H9 (cell line): Measurements from ENCODE around the gene PRR33. TPM values are rescaled to one million over a fixed set of nuclear protein-coding genes. Genes with fewer than 3 reads are reported as not detected.

Experiments
- DNase-seq: peaks from one replicate; pipeline ENCODE4 v3.0.0-alpha.2; 2017
- H2AFZ ChIP-seq: one replicate; pipeline ENCODE4 v1.6.1; 2013; ENCODE audit warnings: mild to moderate bottlenecking, low read length, control low read depth, moderate library complexity
- H2AK5ac ChIP-seq: 2 replicates; pipeline ENCODE4 v1.6.1; 2013; ENCODE audit warnings: low read length, control low read depth, mixed read lengths; ENCODE audit not compliant: insufficient read length
- H2BK120ac ChIP-seq: one replicate; pipeline ENCODE4 v1.6.1; 2013; ENCODE audit warnings: low read depth, mild to moderate bottlenecking, low read length, control low read depth, inconsistent platforms; ENCODE audit not compliant: poor library complexity, severe bottlenecking
- H2BK12ac ChIP-seq: 2 replicates; pipeline ENCODE4 v1.6.1; 2013; ENCODE audit warnings: low read length, control low read depth, mixed read lengths, low read depth; ENCODE audit not compliant: insufficient read length
- H2BK15ac ChIP-seq: 2 replicates; pipeline ENCODE4 v1.6.1; 2013; ENCODE audit warnings: low read depth, low read length, control low read depth
- H2BK20ac ChIP-seq: one replicate; pipeline ENCODE4 v1.6.1; 2013; ENCODE audit warnings: low read depth, mild to moderate bottlenecking, low read length, control low read depth, inconsistent platforms; ENCODE audit not compliant: poor library complexity, severe bottlenecking
- H2BK5ac ChIP-seq: 2 replicates; pipeline ENCODE4 v1.6.1; 2013; ENCODE audit warnings: low read length, control low read depth, mixed read lengths; ENCODE audit not compliant: insufficient read length
- H3K14ac ChIP-seq: 2 replicates; pipeline ENCODE4 v1.6.1; 2013; ENCODE audit warnings: low read length, control low read depth; ENCODE audit not compliant: insufficient read depth
- H3K18ac ChIP-seq: 2 replicates; pipeline ENCODE4 v1.6.1; 2013; ENCODE audit warnings: low read depth, mild to moderate bottlenecking, mixed read lengths, low read length, control low read depth; ENCODE audit not compliant: insufficient read length
- H3K23ac ChIP-seq: 2 replicates; pipeline ENCODE4 v1.6.1; 2013; ENCODE audit warnings: low read length, control low read depth, mixed read lengths, low read depth; ENCODE audit not compliant: insufficient read length
- H3K23me2 ChIP-seq: 2 replicates; pipeline ENCODE4 v1.6.1; 2013; ENCODE audit warnings: low read depth, mild to moderate bottlenecking, mixed read lengths, low read length, control low read depth; ENCODE audit not compliant: insufficient read length, poor library complexity, severe bottlenecking
- H3K27ac ChIP-seq: 2 replicates; pipeline ENCODE4 v1.5.1; 2013; ENCODE audit warnings: low read length, control low read depth, mixed read lengths, low read depth; ENCODE audit not compliant: insufficient read length
- H3K27me3 ChIP-seq: 2 replicates; pipeline ENCODE4 v1.6.1; 2013; ENCODE audit warnings: low read length, control low read depth, inconsistent platforms; ENCODE audit not compliant: insufficient read depth
- H3K4ac ChIP-seq: 2 replicates; pipeline ENCODE4 v1.6.1; 2013; ENCODE audit warnings: low read depth, mild to moderate bottlenecking, control low read depth, inconsistent platforms, low read length, moderate library complexity
- H3K4me1 ChIP-seq: 2 replicates; pipeline ENCODE4 v1.6.1; 2013; ENCODE audit warnings: low read length, control low read depth, inconsistent platforms; ENCODE audit not compliant: insufficient read depth
- H3K4me2 ChIP-seq: 2 replicates; pipeline ENCODE4 v1.6.1; 2013; ENCODE audit warnings: low read length, control low read depth, mixed read lengths; ENCODE audit not compliant: insufficient read length, insufficient read depth
- H3K56ac ChIP-seq: 2 replicates; pipeline ENCODE4 v1.6.1; 2013; ENCODE audit warnings: low read depth, mild to moderate bottlenecking, mixed read lengths, low read length, control low read depth; ENCODE audit not compliant: insufficient read length
- H3K79me1 ChIP-seq: 2 replicates; pipeline ENCODE4 v1.6.1; 2013; ENCODE audit warnings: low read depth, mild to moderate bottlenecking, moderate library complexity, low read length, control low read depth, inconsistent platforms; ENCODE audit not compliant: insufficient read depth, poor library complexity, severe bottlenecking
- H3K79me2 ChIP-seq: 2 replicates; pipeline ENCODE4 v1.6.1; 2013; ENCODE audit warnings: low read length, control low read depth, inconsistent platforms; ENCODE audit not compliant: insufficient read depth
- H3K9ac ChIP-seq: 2 replicates; pipeline ENCODE4 v1.6.1; 2013; ENCODE audit warnings: low read length, control low read depth, mixed read lengths; ENCODE audit not compliant: insufficient read length; ENCODE audit errors: extremely low read depth
- H3K9me3 ChIP-seq: one replicate; pipeline ENCODE4 v1.6.1; 2013; ENCODE audit warnings: low read depth, low read length, inconsistent platforms; ENCODE audit not compliant: control insufficient read depth
- H3T11ph ChIP-seq: one replicate; pipeline ENCODE4 v1.6.1; 2013; ENCODE audit warnings: mild to moderate bottlenecking, low read length, control low read depth, inconsistent platforms
- H4K20me1 ChIP-seq: one replicate; pipeline ENCODE4 v1.6.1; 2013; ENCODE audit not compliant: control insufficient read depth, insufficient read length, insufficient read depth
- H4K5ac ChIP-seq: 2 replicates; pipeline ENCODE4 v1.6.1; 2013; ENCODE audit warnings: low read depth, mild to moderate bottlenecking, mixed read lengths, low read length, control low read depth; ENCODE audit not compliant: insufficient read length
- H4K8ac ChIP-seq: replicated peaks from 2 replicates; pipeline ENCODE4 v1.6.1; 2013; ENCODE audit warnings: low read length, control low read depth, mixed read lengths, low read depth; ENCODE audit not compliant: insufficient read length
- H4K91ac ChIP-seq: 2 replicates; pipeline ENCODE4 v1.6.1; 2013; ENCODE audit warnings: low read depth, mild to moderate bottlenecking, moderate library complexity, mixed read lengths, low read length, control low read depth; ENCODE audit not compliant: insufficient read length
- H3K27ac Mint-ChIP-seq, 3 experiments: 2 replicates in 2 of 3; 3 replicates in 1 of 3; pipeline ENCODE4 v1.8.0; 2020 to 2021; ENCODE audit warnings: mixed read lengths in 3 of 3, mild to moderate bottlenecking in 1 of 3, moderate library complexity in 1 of 3
- H3K27me3 Mint-ChIP-seq: 2 replicates; pipeline ENCODE4 v1.8.0; 2021; ENCODE audit warnings: low read depth, mild to moderate bottlenecking, moderate library complexity, mixed read lengths
- H3K36me3 Mint-ChIP-seq, 3 experiments: 2 replicates in 2 of 3; 3 replicates in 1 of 3; pipeline ENCODE4 v1.8.0; 2020 to 2021; ENCODE audit warnings: low read depth in 3 of 3, mixed read lengths in 3 of 3; ENCODE audit not compliant: insufficient read depth in 1 of 3
- H3K4me1 Mint-ChIP-seq, 2 experiments: 2 replicates each; pipeline ENCODE4 v1.8.0; 2020; ENCODE audit warnings: mixed read lengths in 2 of 2
- H3K4me3 Mint-ChIP-seq, 2 experiments: 2 replicates in 1 of 2; 3 replicates in 1 of 2; pipeline ENCODE4 v1.8.0; 2020 to 2021; ENCODE audit warnings: mild to moderate bottlenecking in 2 of 2, mixed read lengths in 2 of 2, moderate library complexity in 1 of 2
- H3K9me3 Mint-ChIP-seq, 2 experiments: 2 replicates in 1 of 2; 3 replicates in 1 of 2; pipeline ENCODE4 v1.8.0; 2020; ENCODE audit warnings: mild to moderate bottlenecking in 2 of 2, mixed read lengths in 2 of 2, moderate library complexity in 1 of 2
- WGBS: extraction: QIAGEN DNeasy Blood & Tissue Kit; methylation state at CpG from one replicate; pipeline ENCODE4 v1.1.7; 2013; ENCODE audit warnings: missing lambda C conversion rate, low lambda C conversion rate, mixed read lengths; ENCODE audit not compliant: insufficient read length; ENCODE audit errors: extremely low coverage; 5-methylcytosine and 5-hydroxymethylcytosine counted together
- total RNA-seq: library from RNA; stranded (reverse); gene quantifications from 2 replicates; pipeline ENCODE4 v1.2.1, GENCODE V29; 2021
- TF ChIP-seq, protein P1 (sequence below): fragments of 200-600 bp; sonication (generic); conservative IDR thresholded peaks from 3 replicates; pipeline ENCODE4 v1.8.0; 2021; ENCODE audit warnings: antibody characterized with exemption, mild to moderate bottlenecking

Gene PRR33
- total RNA-seq, 1 experiment from 2014 or later, result not detected

DNA sequence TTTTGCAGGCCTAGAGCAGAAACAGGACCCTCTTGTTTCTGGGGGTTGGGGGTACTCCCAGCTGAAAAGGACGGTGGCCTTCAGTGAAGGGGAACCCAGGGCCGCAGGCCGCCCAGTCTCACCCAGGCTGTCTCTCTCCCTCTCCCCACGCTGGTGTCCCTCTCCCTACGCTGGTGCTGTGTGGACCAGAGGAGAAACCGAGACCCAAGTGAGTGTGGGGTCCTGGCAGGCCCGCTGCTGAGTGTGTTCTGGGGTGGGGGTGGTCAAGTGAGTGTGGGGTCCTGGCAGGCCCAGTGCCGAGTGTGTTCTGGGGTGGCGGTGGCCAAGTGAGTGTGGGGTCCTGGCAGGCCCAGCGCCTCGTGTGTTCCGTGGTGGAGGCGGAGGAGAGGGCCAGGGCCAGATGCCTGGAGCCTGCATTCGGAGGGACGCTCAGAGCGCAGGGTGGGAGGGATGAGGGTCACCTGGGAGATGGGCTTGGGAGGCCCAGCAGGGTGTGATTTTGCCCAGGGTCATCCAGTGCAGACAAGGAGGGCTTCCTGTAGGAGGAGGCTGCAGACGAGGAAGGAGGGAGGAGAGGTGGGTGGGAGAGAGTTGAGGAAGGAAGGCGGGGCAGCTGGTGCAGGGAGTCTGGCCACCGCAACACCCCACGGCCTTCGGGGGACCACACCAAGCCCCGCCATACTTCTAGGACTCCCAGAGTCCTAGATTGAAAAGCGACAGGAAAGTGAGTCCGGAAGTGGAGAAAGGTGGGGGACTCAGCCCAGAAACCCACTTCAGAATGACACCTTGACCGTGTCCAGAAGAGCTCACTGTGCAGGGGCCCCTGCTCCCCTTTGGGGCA is 38.1 kb upstream of the PRR33 start:
- no peaks in the 10 kb centered on the region for H4K20me1 ChIP-seq
- H3K18ac ChIP-seq, result no peak overlapping the region
- no peak overlapping the region for H4K8ac ChIP-seq
- no peak overlapping the region for H2BK5ac ChIP-seq
- H3T11ph ChIP-seq, result no peak overlapping the region
- no peak overlapping the region for H3K4me2 ChIP-seq
- H3K4me3 Mint-ChIP-seq, result no peak overlapping the region
- no peak for DNase-seq
- no peak overlapping the region for H2BK20ac ChIP-seq
- H3K9me3 ChIP-seq, result no peaks in the 10 kb centered on the region
- H3K4ac ChIP-seq, result no peak overlapping the region
- H3K9me3 Mint-ChIP-seq, result no peaks in the 10 kb centered on the region
- no peak overlapping the region for H2AK5ac ChIP-seq
- H3K27me3 ChIP-seq, result no peaks in the 10 kb centered on the region
- no peak overlapping the region for H3K9ac ChIP-seq
- H3K27ac Mint-ChIP-seq, result peak overlapping the region in 1 of 3 experiments; percentile 70; a peak in 1 of 7 replicates
- H2BK120ac ChIP-seq, result no peak overlapping the region
- no CpG with 5 or more reads among the region's 25 CpGs for WGBS
- no peak overlapping the region for H4K91ac ChIP-seq
- peaks cover 20% of the 10 kb centered on the region for H3K27me3 Mint-ChIP-seq
- H3K4me1 Mint-ChIP-seq, result peaks cover 0 to 6% of the 10 kb centered on the region in 2 experiments; a peak in 1 of 4 replicates
- H3K23ac ChIP-seq, result no peak overlapping the region
- no peak overlapping the region for H2BK15ac ChIP-seq
- H3K79me1 ChIP-seq, result no peaks in the 10 kb centered on the region
- TF ChIP-seq, protein P1, sequence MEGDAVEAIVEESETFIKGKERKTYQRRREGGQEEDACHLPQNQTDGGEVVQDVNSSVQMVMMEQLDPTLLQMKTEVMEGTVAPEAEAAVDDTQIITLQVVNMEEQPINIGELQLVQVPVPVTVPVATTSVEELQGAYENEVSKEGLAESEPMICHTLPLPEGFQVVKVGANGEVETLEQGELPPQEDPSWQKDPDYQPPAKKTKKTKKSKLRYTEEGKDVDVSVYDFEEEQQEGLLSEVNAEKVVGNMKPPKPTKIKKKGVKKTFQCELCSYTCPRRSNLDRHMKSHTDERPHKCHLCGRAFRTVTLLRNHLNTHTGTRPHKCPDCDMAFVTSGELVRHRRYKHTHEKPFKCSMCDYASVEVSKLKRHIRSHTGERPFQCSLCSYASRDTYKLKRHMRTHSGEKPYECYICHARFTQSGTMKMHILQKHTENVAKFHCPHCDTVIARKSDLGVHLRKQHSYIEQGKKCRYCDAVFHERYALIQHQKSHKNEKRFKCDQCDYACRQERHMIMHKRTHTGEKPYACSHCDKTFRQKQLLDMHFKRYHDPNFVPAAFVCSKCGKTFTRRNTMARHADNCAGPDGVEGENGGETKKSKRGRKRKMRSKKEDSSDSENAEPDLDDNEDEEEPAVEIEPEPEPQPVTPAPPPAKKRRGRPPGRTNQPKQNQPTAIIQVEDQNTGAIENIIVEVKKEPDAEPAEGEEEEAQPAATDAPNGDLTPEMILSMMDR, result no peak
- H3K27ac ChIP-seq, result no peak overlapping the region
- H3K14ac ChIP-seq, result no peak overlapping the region
- H3K4me1 ChIP-seq, result no peaks in the 10 kb centered on the region
- no peaks in the 10 kb centered on the region for H3K36me3 Mint-ChIP-seq
- no peak overlapping the region for H2AFZ ChIP-seq
- no peaks in the 10 kb centered on the region for H3K79me2 ChIP-seq
- H2BK12ac ChIP-seq, result no peak overlapping the region
- H4K5ac ChIP-seq, result no peak overlapping the region
- H3K23me2 ChIP-seq, result peaks cover 6% of the 10 kb centered on the region
- H3K56ac ChIP-seq, result no peak overlapping the region
